HS-5 (cell line): ENCODE results near the gene LCLAT1.

ENCODE experiments used
- DNase-seq: peaks from one replicate; pipeline ENCODE4 v3.0.0-alpha.2; 2012; ENCODE audit warnings: low read depth

LCLAT1 gene

GRCh38 chr2:30447149-30448045 is at the start of gene LCLAT1:
LCLAT1 (plus strand) TSS chr2:30447246; CDS start chr2:30525591, 78,345 bp downstream.
- DNase-seq, result peak; percentile 49

GRCh38 chr2:30398084-30398873 is 48.8 kb upstream of the LCLAT1 start:
- DNase-seq, result no peak

DNA sequence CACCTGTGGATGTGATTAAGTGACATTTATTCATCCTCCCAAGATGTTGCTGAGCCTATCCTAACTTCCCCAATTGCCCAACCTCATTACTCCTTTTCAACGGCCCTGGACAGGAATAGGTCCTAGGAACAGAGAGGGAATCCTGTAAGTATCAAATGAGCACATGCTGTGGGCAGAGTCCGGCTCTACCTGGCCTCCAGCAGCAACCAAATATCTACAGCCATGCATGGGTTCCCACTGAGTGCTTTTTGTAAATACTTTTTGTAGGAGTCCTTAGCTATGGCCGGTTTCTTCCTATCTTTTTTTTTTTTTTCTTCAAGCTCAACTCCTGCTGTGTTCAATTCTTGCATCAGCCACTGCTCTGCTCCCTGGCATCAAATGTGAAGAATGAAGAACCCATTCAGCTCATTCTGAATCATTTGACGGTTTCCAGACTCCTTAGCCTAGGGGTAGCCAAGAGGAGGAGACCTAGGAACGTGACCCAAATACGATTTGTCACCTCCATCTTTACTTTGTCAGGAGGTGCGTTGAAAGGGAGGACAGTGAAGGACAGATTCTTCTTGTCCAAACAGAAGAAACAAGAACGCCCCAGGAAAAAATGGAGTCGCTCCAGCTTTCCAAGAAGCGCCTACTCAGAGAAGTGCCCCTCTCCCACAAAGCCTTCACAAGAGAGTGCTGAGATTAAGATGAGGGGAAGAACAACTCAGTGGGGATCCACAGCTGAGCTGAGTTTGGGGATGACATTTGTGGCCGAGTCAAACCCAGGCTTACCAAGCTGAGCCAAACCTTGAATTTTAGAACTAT is 46.7 kb upstream of the LCLAT1 start:
- DNase-seq, result no peak

DNA sequence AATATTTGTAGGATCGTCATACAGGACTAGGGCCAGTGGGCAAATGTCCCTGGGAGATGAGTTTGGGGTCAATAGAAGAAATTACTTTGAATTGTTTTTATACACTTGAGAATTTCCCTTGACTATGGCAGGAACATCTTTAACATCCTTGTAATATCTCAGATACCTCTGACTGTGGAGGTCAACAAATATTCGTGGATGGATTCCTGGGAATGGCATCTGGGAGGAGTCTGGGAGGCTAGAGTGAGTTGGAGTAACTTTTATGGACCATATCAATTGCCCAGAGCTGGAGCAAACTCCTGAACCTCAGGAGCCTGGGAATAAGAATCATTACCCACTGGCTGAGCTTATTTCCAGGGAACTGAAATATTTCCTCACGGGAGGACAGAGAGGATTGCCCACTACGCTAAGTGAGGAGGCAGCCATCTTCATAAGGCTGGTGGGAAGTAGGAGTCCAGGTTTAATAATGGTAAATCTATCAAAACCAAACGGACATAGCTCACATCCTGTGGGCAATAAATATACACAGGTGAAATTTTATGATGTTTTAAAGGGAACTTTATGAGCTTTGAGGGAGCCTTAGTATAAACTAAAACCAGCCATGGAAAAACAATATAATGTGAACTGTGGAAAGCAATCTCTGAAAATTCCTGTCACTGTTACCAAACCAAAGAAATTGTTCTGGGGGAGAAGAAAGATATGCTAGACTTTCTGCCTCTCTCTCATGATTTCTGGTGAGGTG is 44.4 kb upstream of the LCLAT1 start:
- DNase-seq, result no peak

GRCh38 chr2:30403592-30404312 is 43.3 kb upstream of the LCLAT1 start:
- no peak for DNase-seq

GRCh38 chr2:30404319-30405259 is 42.5 kb upstream of the LCLAT1 start:
- no peak for DNase-seq

- DNase-seq, result no peak
Measured at GRCh38 chr2:30405260-30405605, 41.8 kb upstream of the LCLAT1 start.

- DNase-seq, result no peak
Measured at GRCh38 chr2:30406853-30407252, 40.2 kb upstream of the LCLAT1 start.

- DNase-seq, result no peak
Measured at GRCh38 chr2:30408961-30409387, 38.1 kb upstream of the LCLAT1 start.

GRCh38 chr2:30410217-30410616 is 36.8 kb upstream of the LCLAT1 start:
- DNase-seq, result no peak

- DNase-seq, result no peak
Measured at GRCh38 chr2:30412047-30412683, 34.9 kb upstream of the LCLAT1 start.

DNA sequence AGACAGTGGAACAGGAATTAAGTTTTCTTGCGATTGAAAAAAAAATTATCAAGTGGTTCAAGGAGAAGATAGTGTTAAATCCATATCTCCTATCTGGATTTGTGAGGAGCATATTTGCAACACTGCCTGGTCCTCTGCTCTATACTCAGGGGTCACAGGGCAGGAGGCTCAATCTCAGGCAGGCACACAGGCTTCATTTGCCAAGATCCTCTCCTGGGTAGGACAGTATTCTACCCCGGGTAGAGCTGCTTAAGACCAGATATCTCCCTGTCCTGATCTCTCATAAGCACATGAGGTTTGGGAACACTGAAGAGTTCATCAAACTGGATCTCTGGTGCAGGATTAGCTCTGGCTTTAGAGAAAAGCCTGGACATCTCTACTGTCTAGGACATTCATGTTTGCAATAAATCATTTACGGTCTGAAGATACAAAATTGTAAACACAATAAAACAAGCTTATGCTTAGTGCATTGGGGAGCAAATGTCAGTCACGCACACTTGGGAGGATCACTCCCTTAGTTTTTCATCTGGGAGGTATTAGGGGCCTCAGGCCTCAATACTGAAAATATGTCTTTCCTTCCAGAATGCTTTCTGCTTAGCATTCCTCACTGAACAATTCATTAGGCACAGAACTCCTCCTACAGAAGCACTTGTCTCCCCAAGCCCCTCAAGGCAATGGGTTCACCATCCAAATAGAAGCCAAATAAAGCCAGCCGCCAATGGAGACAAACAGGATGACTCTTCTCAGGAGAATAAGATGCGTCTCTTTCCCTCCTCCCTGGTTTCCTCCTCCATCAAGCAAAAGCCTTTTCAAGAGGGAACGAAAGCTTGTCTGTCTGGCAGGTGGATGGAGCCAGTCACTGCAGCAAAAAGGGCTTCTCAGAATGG is 34.1 kb upstream of the LCLAT1 start:
- DNase-seq, result no peak

- no peak for DNase-seq
Measured at GRCh38 chr2:30414961-30415360, 32.1 kb upstream of the LCLAT1 start.

- DNase-seq, result no peak
Measured at GRCh38 chr2:30417253-30417652, 29.8 kb upstream of the LCLAT1 start.

DNA sequence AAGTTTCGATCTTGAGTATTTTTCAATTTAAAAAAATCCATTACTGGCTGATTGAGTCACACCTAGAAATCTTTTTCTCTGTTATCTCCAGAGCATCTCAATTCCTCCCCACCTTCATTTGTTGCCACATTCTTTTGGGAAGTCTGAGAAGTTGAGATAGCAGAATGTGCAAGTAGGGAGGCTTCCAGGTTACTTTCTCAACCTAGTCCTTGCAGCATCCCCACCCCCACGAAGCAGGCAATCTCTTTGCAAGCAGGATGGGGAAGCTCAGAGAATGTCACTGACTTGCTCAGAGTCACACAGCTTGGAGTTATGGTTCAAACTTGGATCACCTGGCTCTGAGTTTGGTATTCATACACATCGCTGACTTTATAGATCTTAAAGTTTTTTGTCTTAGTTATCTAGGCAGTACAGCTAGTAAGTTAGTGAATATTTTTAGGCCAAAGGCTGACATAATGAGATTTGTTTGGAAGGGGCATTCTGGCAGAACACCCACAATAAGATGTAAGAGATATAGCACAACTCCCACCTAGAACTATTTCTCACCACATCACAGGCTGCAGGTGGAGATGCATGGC is 25.9 kb upstream of the LCLAT1 start:
- DNase-seq, result no peak

DNA sequence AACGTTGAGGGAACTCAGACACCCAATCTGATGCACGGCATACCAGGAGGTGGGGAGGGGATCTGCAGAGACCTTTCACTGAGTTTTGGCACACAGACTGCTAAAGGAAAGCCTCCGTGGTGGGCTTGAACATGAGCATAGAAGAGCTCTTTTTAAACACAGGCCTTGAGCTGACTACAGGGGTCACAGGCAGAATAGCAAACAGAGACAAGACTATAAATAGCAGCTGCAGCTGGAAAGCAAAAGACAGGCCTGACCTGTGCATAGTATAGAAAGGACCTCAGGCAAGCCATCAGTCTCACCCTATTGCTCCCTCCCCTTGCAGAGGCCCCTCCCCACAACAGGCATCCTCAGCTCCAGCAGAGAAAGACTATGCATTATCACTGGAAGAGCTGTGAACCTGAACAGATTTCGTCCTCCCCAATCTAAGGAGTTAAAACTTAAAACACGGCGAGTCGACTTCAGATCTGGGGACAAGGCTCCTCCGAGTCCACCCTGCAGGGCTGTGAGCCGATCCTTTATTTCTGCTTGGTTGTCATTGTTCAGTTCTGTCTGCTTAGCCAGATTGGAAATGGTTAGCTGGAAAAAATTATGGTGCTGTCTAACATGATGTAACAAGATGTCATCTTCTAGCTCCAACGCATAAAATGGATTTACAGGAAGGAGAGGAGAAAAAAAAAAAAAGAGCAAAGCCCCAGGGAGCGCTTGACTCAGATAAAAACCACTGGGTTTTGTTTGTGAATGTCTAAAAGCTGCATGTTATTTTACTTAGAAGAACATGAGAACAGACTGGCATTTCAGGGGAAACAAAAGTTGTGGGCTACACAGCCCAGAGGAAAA is 25.2 kb upstream of the LCLAT1 start:
- peak; percentile 49 for DNase-seq

DNA sequence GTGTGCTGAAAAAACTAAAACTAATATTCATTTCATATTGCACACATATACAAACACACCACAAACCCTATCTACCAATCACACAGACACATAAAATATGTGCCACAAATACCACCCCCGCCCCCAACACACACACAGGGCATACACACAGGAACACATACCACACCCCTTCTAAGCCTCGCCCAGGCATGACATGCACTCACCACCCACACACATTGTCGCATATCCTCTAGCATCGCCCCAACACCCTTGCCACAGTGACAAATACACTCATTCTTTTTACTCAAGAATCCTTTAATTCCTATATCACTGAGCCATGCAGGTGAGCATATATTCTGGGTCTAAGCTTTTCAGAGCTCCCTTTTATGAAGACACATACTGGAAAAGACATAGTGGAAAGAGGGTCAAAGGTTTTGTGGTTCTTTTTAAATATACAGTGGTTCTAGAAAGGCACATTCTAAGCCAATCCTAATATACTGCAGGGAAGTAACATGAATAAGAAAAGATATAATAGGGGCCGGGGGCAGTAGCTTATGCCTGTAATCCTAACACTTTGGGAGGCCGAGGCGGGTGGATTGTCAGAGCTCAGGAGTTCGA is 24.5 kb upstream of the LCLAT1 start:
- no peak for DNase-seq
